Measurements from ENCODE around the gene DIRAS3. TPM values are rescaled to one million over a fixed set of nuclear protein-coding genes. Genes with fewer than 3 reads are reported as not detected.

Gene DIRAS3
- 1.9 TPM for total RNA-seq (2021; ENCODE audit: unreplicated experiment)
- polyA plus RNA-seq (2012) = 2.2 and 3.0 TPM in 2 replicates
- percentile 17 among the genes with signal in this experiment for Bru-seq, nascent RNA
- percentile 55 among the genes with signal in this experiment for BruChase-seq, experiment 1, labeled RNA remaining after a 6-hour chase
- percentile 39 among the genes with signal in this experiment for BruChase-seq, experiment 2, labeled RNA remaining after a 2-hour chase
- long read RNA-seq, transcript DIRAS3-202 (2 exons, 1,481 nt) = major isoform, 6 of 6 reads
- long read RNA-seq, partial matches to known transcripts = 0 of 6 reads
- long read RNA-seq, other reads (novel, unspliced or antisense) = 0 of 6 reads

- POLR2A ChIA-PET = no interaction called here
- H3K27me3 ChIP-seq (ENCODE audit: insufficient read depth, low read length) = no peaks in the 10 kb centered on the region
- H3K9me3 ChIP-seq (ENCODE audit: control insufficient read depth in 1 of 2, insufficient read depth in 1 of 2, low read depth in 1 of 2, low read length in 2 of 2) = no peaks in the 10 kb centered on the region
- BruUV-seq (replicated peaks) = no TSS peak
- DNase-seq (ENCODE audit: low read depth, low spot score) = peak; percentile 10
- intact Hi-C loops (cut with micrococcal nuclease) = no loop called here
- ATAC-seq = peak; percentile 74
- no peak within 1 kb of the TSS for H3K27ac ChIP-seq (ENCODE audit: low read depth, low read length)
- H3K4me1 ChIP-seq (ENCODE audit: control insufficient read depth in 1 of 2, insufficient read depth in 2 of 2, low read length in 2 of 2) = peaks cover 0 to 5% of the 10 kb centered on the region in 2 experiments; a peak in 1 of 4 replicates
- RAD21 ChIA-PET (ENCODE audit: low non-redundant PET in 1 of 2, low total read pairs in 2 of 2, uncharacterized antibody in 2 of 2, unreplicated experiment in 2 of 2) = no interaction called here
- H3K4me3 ChIP-seq (replicated peaks in 1 of 2; ENCODE audit: low read depth in 1 of 2, low read length in 2 of 2) = peak within 1 kb of the TSS; percentile 50 to 63
- H3K36me3 ChIP-seq (ENCODE audit: control insufficient read depth in 1 of 2, insufficient read depth in 2 of 2, low read length in 2 of 2) = no peaks in the 10 kb centered on the region
- peak within 1 kb of the TSS; percentile 20; the same call in 1 of the 2 replicates for H3K9ac ChIP-seq (ENCODE audit: low read length)
- peak within 1 kb of the TSS; percentile 77 for H3K4me2 ChIP-seq (ENCODE audit: low read length)
- CTCF ChIA-PET = no interaction called here
- peak; percentile 67 for TF ChIP-seq EGR1 (IDR thresholded peaks at IDR 0.05; ENCODE audit: low read depth)
- TF ChIP-seq CEBPB (IDR thresholded peaks at IDR 0.05; ENCODE audit: low read depth) = peak; percentile 89
- no peak for TF ChIP-seq SRF (IDR thresholded peaks at IDR 0.05; ENCODE audit: low read depth)
- TF ChIP-seq YY1 (IDR thresholded peaks at IDR 0.05; ENCODE audit: extremely low read depth, insufficient replicate concordance, low read depth, low read length) = no peak
- no peaks in the 10 kb centered on the region for H3K79me2 ChIP-seq (ENCODE audit: insufficient read depth, low read length)
- H2AFZ ChIP-seq (ENCODE audit: low read depth, low read length, poor library complexity, severe bottlenecking) = peak within 1 kb of the TSS; percentile 95
- no peaks in the 10 kb centered on the region for H3K9me2 ChIP-seq (ENCODE audit: insufficient read depth)
- no peaks in the 10 kb centered on the region for H4K20me1 ChIP-seq (ENCODE audit: insufficient read depth)
Observed at GRCh38 chr1:68049941-68050878, at the start of gene DIRAS3. Gene DIRAS3 (minus strand): TSS chr1:68050627. CDS start chr1:68047297, 3,330 bp downstream.

GRCh38 chr1:68093737-68094136 lies 43.3 kb upstream of the DIRAS3 start:
- no peak overlapping the region for H2AFZ ChIP-seq (ENCODE audit: low read depth, low read length, poor library complexity, severe bottlenecking)
- no peak for DNase-seq (ENCODE audit: low read depth, low spot score)
- intact Hi-C loops (cut with micrococcal nuclease) = no loop called here
- ChIA-PET POLR2A (no interaction called here), RAD21 (ENCODE audit: low non-redundant PET in 1 of 2, low total read pairs in 2 of 2, uncharacterized antibody in 2 of 2, unreplicated experiment in 2 of 2) (no interaction called here), CTCF (no interaction called here)
- no peaks in the 10 kb centered on the region for H3K27me3 ChIP-seq (ENCODE audit: insufficient read depth, low read length)
- H3K4me1 ChIP-seq (ENCODE audit: control insufficient read depth in 1 of 2, insufficient read depth in 2 of 2, low read length in 2 of 2) = peaks cover 3 to 7% of the 10 kb centered on the region in 2 experiments; a peak in 2 of 4 replicates
- no peak overlapping the region for H3K4me2 ChIP-seq (ENCODE audit: low read length)
- no peaks in the 10 kb centered on the region for H3K79me2 ChIP-seq (ENCODE audit: insufficient read depth, low read length)
- H3K9me2 ChIP-seq (ENCODE audit: insufficient read depth) = no peaks in the 10 kb centered on the region
- H3K9me3 ChIP-seq (ENCODE audit: control insufficient read depth in 1 of 2, insufficient read depth in 1 of 2, low read depth in 1 of 2, low read length in 2 of 2) = no peaks in the 10 kb centered on the region
- no peaks in the 10 kb centered on the region for H4K20me1 ChIP-seq (ENCODE audit: insufficient read depth)
- H3K36me3 ChIP-seq (ENCODE audit: control insufficient read depth in 1 of 2, insufficient read depth in 2 of 2, low read length in 2 of 2) = no peaks in the 10 kb centered on the region
- no TSS peak for BruUV-seq (replicated peaks)
- H3K27ac ChIP-seq (ENCODE audit: low read depth, low read length) = no peak overlapping the region
- ATAC-seq = no peak
- H3K9ac ChIP-seq (ENCODE audit: low read length) = no peak overlapping the region
- no peak overlapping the region for H3K4me3 ChIP-seq (replicated peaks in 1 of 2; ENCODE audit: low read depth in 1 of 2, low read length in 2 of 2)
- TF ChIP-seq TCF7L2 (IDR thresholded peaks at IDR 0.05; ENCODE audit: borderline replicate concordance, extremely low read depth, insufficient read depth, insufficient read length) (no peak), CTCF (IDR thresholded peaks at IDR 0.05 in 2 of 3, conservative IDR thresholded peaks at IDR 0.05 in 1 of 3; ENCODE audit: borderline replicate concordance in 1 of 3, insufficient read depth in 1 of 3, low read depth in 2 of 3, low read length in 2 of 3) (no peak), ELF1 (IDR thresholded peaks at IDR 0.05; ENCODE audit: borderline replicate concordance, low read depth) (no peak), REST (IDR thresholded peaks at IDR 0.05; ENCODE audit: low read depth) (no peak), ZNF274 (IDR thresholded peaks at IDR 0.05; ENCODE audit: low read depth, low read length) (no peak), ATF3 (IDR thresholded peaks at IDR 0.05) (no peak), POLR2AphosphoS5 (IDR thresholded peaks at IDR 0.05; ENCODE audit: low read depth, low read length) (no peak)
